GM20000 (cell line): ENCODE data around the gene DSG1.
"Not testable (repeated sequence)": the region's sequence is repeated elsewhere in the genome, so short reads cannot be mapped to it uniquely, and the experiment has no call there.

Source experiments
- DNase-seq: peaks from one replicate; pipeline ENCODE4 v3.0.0; 2012; ENCODE audit warnings: low spot score
- TF ChIP-seq, protein P1 (sequence below): IDR thresholded peaks from 2 replicates; pipeline ENCODE4 v1.5.1; 2012; ENCODE audit warnings: mild to moderate bottlenecking, control low read depth; ENCODE audit errors: extremely low read depth, missing control alignments

Gene DSG1

DNA sequence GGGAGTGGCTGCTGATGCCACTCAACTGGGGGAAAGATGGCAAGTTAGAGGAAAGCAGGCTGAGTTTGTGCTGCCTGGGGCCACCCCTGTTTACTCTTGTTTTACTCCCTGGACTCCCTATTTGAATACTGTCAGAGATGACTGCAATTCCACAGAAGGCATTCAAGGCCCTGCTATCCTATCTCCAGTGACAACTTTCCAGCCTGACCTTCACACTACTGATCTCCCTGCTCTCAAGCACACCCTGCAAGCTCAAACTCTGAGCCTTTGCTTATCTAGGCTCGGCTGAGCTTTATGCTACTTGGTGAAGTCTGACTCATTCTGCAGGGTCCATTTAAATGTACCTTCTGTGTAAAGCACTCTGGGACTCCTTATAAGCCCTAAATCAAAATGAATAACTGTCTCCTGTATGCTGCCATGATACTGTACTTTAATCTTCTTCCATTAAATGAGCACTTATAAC, 39.3 kb upstream of the DSG1 start:
- no peak for DNase-seq
- TF ChIP-seq, protein P1, sequence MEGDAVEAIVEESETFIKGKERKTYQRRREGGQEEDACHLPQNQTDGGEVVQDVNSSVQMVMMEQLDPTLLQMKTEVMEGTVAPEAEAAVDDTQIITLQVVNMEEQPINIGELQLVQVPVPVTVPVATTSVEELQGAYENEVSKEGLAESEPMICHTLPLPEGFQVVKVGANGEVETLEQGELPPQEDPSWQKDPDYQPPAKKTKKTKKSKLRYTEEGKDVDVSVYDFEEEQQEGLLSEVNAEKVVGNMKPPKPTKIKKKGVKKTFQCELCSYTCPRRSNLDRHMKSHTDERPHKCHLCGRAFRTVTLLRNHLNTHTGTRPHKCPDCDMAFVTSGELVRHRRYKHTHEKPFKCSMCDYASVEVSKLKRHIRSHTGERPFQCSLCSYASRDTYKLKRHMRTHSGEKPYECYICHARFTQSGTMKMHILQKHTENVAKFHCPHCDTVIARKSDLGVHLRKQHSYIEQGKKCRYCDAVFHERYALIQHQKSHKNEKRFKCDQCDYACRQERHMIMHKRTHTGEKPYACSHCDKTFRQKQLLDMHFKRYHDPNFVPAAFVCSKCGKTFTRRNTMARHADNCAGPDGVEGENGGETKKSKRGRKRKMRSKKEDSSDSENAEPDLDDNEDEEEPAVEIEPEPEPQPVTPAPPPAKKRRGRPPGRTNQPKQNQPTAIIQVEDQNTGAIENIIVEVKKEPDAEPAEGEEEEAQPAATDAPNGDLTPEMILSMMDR = no peak

DNA sequence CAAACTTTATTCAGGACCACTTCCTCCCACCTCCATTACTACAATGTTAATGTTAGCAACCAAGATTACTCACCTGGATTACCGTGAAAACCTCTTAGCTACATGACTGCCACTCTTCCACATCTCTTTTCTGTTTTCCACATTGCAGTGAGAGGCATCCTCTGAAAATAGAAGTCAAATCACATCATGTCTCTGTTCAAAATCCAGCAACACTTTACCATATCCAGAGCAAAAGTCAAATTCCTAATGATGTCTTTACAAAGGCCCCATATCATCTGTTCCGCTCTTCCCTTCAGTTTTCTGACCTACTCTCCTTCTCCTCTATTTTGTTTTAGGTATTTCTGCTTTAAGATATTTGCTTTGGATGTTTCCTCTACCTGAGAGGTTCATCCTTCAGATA, 37.5 kb upstream of the DSG1 start:
- DNase-seq = no peak
- TF ChIP-seq, protein P1 = no peak

DNA sequence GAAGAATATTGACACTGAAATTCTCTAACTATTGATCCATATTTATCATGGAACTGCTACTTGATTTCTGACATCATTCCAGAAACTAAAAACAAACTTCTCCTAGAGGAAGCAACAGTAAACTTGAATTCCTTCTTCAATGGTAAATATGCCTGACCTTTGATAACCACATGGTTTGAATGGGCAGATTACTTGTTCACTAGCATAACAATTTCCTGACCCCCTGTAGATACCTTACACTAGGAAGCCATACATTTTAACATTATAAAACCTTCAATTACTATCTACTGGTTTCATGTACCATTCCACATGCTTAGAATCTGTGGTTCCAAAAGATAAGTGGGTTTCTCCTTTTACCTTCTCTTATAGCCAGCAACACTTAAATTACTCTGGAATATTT, 36.5 kb upstream of the DSG1 start:
- TF ChIP-seq, protein P1 = no peak

DNA sequence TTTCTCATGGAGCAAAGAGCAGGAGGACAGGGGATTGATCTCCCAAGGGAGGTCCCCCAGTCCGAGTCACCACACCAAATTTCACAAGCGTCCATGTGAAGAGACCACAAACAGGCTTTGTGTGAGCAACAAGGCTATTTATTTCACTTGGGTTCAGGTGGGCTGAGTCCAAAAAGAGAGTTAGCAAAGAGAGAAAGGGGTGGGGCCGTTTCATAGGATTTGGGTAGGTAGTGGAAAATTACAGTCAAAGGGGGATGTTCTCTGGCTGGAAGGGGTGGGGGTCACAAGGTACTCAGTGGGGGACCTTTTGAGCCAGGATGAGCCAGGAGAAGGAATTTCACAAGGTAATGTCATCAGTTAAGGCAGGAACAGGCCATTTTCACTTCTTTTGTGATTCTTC, 28.5 kb upstream of the DSG1 start:
- DNase-seq = not testable (repeated sequence)

More for the DNA sequence above, 36.5 kb upstream of the DSG1 start:
- no peak for DNase-seq

DNA sequence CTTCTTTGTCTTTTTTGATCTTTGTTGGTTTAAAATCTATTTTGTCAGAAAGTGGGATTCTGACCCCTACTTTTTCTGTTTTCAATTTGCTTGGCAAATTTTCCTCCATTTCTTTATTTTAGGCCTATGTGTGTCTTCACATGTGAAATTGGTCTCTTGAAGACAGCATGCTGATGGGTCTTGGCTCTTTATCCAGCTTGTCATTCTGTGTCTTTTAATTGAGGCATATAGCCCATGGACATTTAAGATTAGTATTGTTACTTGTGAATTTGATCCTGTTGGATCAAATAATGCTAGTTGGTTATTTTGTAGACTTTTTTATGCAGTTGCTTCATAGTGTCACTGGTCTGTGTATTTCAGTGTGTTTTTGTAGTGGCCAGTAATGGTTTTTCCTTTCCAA, 26.3 kb upstream of the DSG1 start:
- TF ChIP-seq, protein P1 = no peak
- no peak for DNase-seq

DNA sequence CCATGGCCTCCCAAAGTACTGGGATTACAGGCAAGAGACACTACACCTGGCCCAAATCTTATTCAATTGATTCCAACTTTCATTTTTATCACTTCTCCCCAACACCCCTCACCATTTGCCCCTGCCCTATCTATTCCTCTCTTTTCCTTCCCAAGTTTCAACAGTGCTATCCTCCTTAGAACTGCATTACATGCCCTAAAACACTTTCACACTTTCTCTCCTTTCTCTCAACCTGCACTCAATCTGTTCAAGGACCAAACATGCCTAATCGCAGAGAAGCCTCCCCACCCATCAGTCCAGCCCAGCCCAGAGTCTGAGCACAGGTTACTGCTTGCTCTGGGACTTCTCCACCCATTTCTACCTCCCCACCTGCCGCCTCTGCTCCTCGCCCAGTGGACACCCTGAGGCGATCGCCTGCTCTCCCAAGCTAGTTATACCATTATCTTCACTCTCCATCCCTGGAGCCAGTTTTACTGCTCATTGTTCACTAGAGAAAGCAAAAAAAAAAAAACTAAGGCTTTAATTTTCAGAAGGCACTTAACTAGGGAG, 23.7 kb upstream of the DSG1 start:
- no peak for DNase-seq
- TF ChIP-seq, protein P1 = no peak

DNA sequence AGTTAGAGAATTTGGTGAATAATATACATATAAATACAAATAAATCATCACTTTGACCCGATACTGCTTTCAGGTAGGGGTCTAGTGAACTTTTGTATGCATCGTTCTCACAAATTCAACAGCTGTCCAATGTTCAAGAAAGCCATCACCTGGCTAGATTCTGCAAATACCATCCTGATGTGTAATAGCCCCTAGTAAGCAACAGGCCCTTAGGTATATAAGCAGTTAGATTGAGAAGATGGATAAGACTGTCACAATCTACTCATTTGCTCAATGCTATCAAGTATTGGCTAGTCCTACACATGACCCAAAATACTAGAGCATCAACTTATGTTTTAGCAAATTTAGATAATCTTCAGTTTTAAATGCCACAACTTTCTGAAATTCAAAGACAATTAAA, 20.7 kb upstream of the DSG1 start:
- TF ChIP-seq, protein P1 = no peak
- DNase-seq = no peak

DNA sequence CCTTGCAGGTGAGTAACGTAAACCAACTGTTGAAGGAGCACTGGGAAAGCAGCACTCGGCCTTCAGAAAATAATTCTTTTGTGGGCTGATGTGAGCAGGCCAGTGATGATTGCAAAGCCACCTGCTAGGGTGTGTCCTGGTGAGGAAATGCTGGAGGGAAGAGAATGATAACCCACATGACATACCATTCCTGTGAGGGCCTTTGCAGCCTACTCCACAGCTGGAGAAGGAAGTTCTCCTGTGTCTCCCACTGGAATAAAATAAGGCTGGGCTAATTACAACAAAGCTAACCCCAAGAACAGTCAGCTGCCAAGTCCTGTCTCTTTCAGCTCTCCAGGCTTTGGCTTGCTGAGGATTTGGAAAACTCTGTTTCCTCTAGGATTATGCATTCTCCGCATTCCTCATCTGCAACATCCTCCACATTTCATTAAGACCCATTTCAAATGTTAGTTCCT, 16.7 kb upstream of the DSG1 start:
- TF ChIP-seq, protein P1 = no peak
- no peak for DNase-seq
